Mesendoderm (in vitro differentiated cells): Measurements from ENCODE around the gene KLB.

ENCODE experiments used
- DNase-seq: peaks from one replicate; pipeline ENCODE4 v3.0.0; 2013
- H2AK5ac ChIP-seq: 2 replicates; pipeline ENCODE4 v1.6.1; 2013; ENCODE audit warnings: low read length, inconsistent platforms
- H2BK120ac ChIP-seq: 2 replicates; pipeline ENCODE4 v1.6.1; 2013; ENCODE audit warnings: low read depth, mild to moderate bottlenecking, low read length, moderate library complexity, mixed read lengths
- H2BK15ac ChIP-seq: replicated peaks from 2 replicates; pipeline ENCODE4 v1.6.1; 2013; ENCODE audit warnings: low read depth, mild to moderate bottlenecking, moderate library complexity
- H2BK5ac ChIP-seq: 2 replicates; pipeline ENCODE4 v1.6.1; 2013; ENCODE audit warnings: low read length, inconsistent platforms
- H3K18ac ChIP-seq: 2 replicates; pipeline ENCODE4 v1.6.1; 2013; ENCODE audit warnings: mild to moderate bottlenecking, low read length, mixed read lengths
- H3K23ac ChIP-seq: one replicate; pipeline ENCODE4 v1.6.1; 2013; ENCODE audit warnings: low read length
- H3K27ac ChIP-seq: 2 replicates; pipeline ENCODE4 v1.5.1; 2013; ENCODE audit warnings: low read depth, mild to moderate bottlenecking, inconsistent platforms, low read length, moderate library complexity
- H3K27me3 ChIP-seq: 2 replicates; pipeline ENCODE4 v1.6.1; 2013; ENCODE audit warnings: low read length, control low read depth, mild to moderate bottlenecking, inconsistent platforms; ENCODE audit not compliant: insufficient read depth, poor library complexity
- H3K36me3 ChIP-seq: 2 replicates; pipeline ENCODE4 v1.6.1; 2013; ENCODE audit warnings: low read length, inconsistent platforms; ENCODE audit not compliant: control insufficient read depth, insufficient read depth
- H3K4ac ChIP-seq: one replicate; pipeline ENCODE4 v1.6.1; 2013; ENCODE audit warnings: low read depth, mild to moderate bottlenecking, low read length, moderate library complexity
- H3K4me1 ChIP-seq: 2 replicates; pipeline ENCODE4 v1.6.1; 2013; ENCODE audit warnings: low read depth, low read length, inconsistent platforms; ENCODE audit not compliant: control insufficient read depth
- H3K4me2 ChIP-seq: 2 replicates; pipeline ENCODE4 v1.6.1; 2013; ENCODE audit warnings: low read length
- H3K4me3 ChIP-seq: 2 replicates; pipeline ENCODE4 v1.5.1; 2013; ENCODE audit warnings: mild to moderate bottlenecking, low read length
- H3K56ac ChIP-seq: one replicate; pipeline ENCODE4 v1.6.1; 2013; ENCODE audit warnings: low read length
- H3K79me1 ChIP-seq: 2 replicates; pipeline ENCODE4 v1.6.1; 2013; ENCODE audit warnings: low read length, inconsistent platforms
- H3K79me2 ChIP-seq: 2 replicates; pipeline ENCODE4 v1.6.1; 2013; ENCODE audit warnings: mild to moderate bottlenecking, low read length; ENCODE audit not compliant: control insufficient read depth, insufficient read depth
- H3K9ac ChIP-seq: 2 replicates; pipeline ENCODE4 v1.6.1; 2013; ENCODE audit warnings: low read length, inconsistent platforms
- H4K5ac ChIP-seq: one replicate; pipeline ENCODE4 v1.6.1; 2013; ENCODE audit warnings: low read length
- H4K8ac ChIP-seq: one replicate; pipeline ENCODE4 v1.6.1; 2013; ENCODE audit warnings: low read depth, mild to moderate bottlenecking, control low read depth, low read length, moderate library complexity
- WGBS: extraction: QIAGEN DNeasy Blood & Tissue Kit; methylation state at CpG from one replicate; pipeline ENCODE4 v1.1.7; 2013; ENCODE audit warnings: low lambda C conversion rate, missing lambda C conversion rate; ENCODE audit not compliant: insufficient coverage; ENCODE audit errors: extremely low coverage; 5-methylcytosine and 5-hydroxymethylcytosine counted together

The KLB gene

GRCh38 chr4:39441593-39441992 is 34.9 kb downstream of the KLB start:
- Histone ChIP-seq H3K4me1 (no peaks in the 10 kb centered on the region), H3K9ac (no peak overlapping the region), H4K5ac (no peak overlapping the region), H3K27ac (no peak overlapping the region), H3K4me2 (no peak overlapping the region), H2BK5ac (no peak overlapping the region), H2AK5ac (no peak overlapping the region), H3K36me3 (no peaks in the 10 kb centered on the region), H4K8ac (no peak overlapping the region), H3K4ac (no peak overlapping the region), H3K79me1 (no peaks in the 10 kb centered on the region), H3K56ac (no peak overlapping the region), H3K27me3 (peaks cover 3% of the 10 kb centered on the region), H3K23ac (no peak overlapping the region), H3K4me3 (no peak overlapping the region), H3K79me2 (no peaks in the 10 kb centered on the region), H2BK120ac (no peak overlapping the region), H3K18ac (no peak overlapping the region), H2BK15ac (no peak overlapping the region)
- no CpG with 5 or more reads among the region's 2 CpGs for WGBS
- no peak for DNase-seq

DNA sequence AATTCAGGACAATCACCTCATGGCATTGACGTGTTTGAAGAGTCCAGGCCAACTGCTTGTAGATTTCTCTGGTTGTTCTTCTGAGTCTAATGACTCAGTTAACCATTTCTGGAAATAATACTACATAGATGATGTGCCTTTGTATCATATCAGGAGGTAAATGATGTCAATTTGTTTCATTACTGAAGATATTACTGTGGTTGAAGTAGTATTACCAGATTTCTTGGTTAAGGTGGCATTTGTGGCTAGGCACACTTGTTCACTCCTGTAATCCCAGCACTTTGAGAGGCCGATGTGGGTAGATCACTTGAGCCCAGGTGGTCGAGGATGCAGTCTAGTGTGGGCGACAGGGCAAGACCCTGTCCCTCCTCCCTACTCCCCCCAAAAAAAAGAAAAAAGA is 36.3 kb downstream of the KLB start:
- Histone ChIP-seq H3K79me2 (no peaks in the 10 kb centered on the region), H3K79me1 (no peaks in the 10 kb centered on the region), H3K4me2 (no peak overlapping the region), H2AK5ac (no peak overlapping the region), H3K36me3 (no peaks in the 10 kb centered on the region), H3K4me3 (no peak overlapping the region), H2BK5ac (no peak overlapping the region), H2BK120ac (no peak overlapping the region), H3K9ac (no peak overlapping the region), H3K56ac (no peak overlapping the region), H3K27ac (no peak overlapping the region), H3K23ac (no peak overlapping the region), H3K18ac (no peak overlapping the region), H2BK15ac (no peak overlapping the region), H3K4ac (no peak overlapping the region), H4K5ac (no peak overlapping the region), H3K4me1 (no peaks in the 10 kb centered on the region), H4K8ac (no peak overlapping the region), H3K27me3 (no peaks in the 10 kb centered on the region)
- WGBS = no CpG with 5 or more reads among the region's 4 CpGs
- no peak for DNase-seq

DNA sequence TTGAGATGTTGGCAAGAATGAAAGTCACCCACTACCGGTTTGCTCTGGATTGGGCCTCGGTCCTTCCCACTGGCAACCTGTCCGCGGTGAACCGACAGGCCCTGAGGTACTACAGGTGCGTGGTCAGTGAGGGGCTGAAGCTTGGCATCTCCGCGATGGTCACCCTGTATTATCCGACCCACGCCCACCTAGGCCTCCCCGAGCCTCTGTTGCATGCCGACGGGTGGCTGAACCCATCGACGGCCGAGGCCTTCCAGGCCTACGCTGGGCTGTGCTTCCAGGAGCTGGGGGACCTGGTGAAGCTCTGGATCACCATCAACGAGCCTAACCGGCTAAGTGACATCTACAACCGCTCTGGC is 39.7 kb downstream of the KLB start:
- H3K36me3 ChIP-seq = no peaks in the 10 kb centered on the region
- no peak overlapping the region for H4K5ac ChIP-seq
- H3K9ac ChIP-seq = peak overlapping the region; percentile 61
- no peaks in the 10 kb centered on the region for H3K4me1 ChIP-seq
- H4K8ac ChIP-seq = no peak overlapping the region
- no CpG with 5 or more reads among the region's 20 CpGs for WGBS
- H3K18ac ChIP-seq = no peak overlapping the region
- no peaks in the 10 kb centered on the region for H3K79me2 ChIP-seq
- no peak overlapping the region for H3K27ac ChIP-seq
- H3K56ac ChIP-seq = peak overlapping the region; percentile 82
- H3K27me3 ChIP-seq = no peaks in the 10 kb centered on the region
- no peaks in the 10 kb centered on the region for H3K79me1 ChIP-seq
- no peak overlapping the region for H3K4me2 ChIP-seq
- H2BK15ac ChIP-seq = no peak overlapping the region
- no peak overlapping the region for H2BK120ac ChIP-seq
- H3K4me3 ChIP-seq = no peak overlapping the region
- DNase-seq = no peak
- no peak overlapping the region for H2AK5ac ChIP-seq
- no peak overlapping the region for H3K4ac ChIP-seq
- H2BK5ac ChIP-seq = no peak overlapping the region
- no peak overlapping the region for H3K23ac ChIP-seq

GRCh38 chr4:39446842-39447573 is 40.3 kb downstream of the KLB start:
- DNase-seq = peak; percentile 92
- no peak overlapping the region for H3K18ac ChIP-seq

GRCh38 chr4:39450618-39451017 is 43.9 kb downstream of the KLB start:
- Histone ChIP-seq H3K18ac (no peak overlapping the region), H3K27me3 (no peaks in the 10 kb centered on the region), H2BK120ac (no peak overlapping the region)

More at GRCh38 chr4:39446842-39447573, 40.3 kb downstream of the KLB start:
- Histone ChIP-seq H3K9ac (peak overlapping the region; percentile 61), H3K4me1 (no peaks in the 10 kb centered on the region), H4K5ac (no peak overlapping the region), H2BK5ac (no peak overlapping the region), H2BK15ac (no peak overlapping the region), H3K36me3 (peaks cover 2% of the 10 kb centered on the region), H2AK5ac (no peak overlapping the region), H3K79me2 (no peaks in the 10 kb centered on the region), H3K56ac (peak overlapping the region; percentile 82), H3K79me1 (peaks cover under 1% of the 10 kb centered on the region), H3K4me2 (peak overlapping the region; percentile 59), H3K27ac (no peak overlapping the region), H2BK120ac (no peak overlapping the region), H3K4me3 (peak overlapping the region; percentile 6), H3K27me3 (no peaks in the 10 kb centered on the region), H3K4ac (no peak overlapping the region), H3K23ac (no peak overlapping the region), H4K8ac (no peak overlapping the region)
- no CpG with 5 or more reads among the region's 61 CpGs for WGBS

More at GRCh38 chr4:39450618-39451017, 43.9 kb downstream of the KLB start:
- Histone ChIP-seq H3K27ac (no peak overlapping the region), H3K4me2 (no peak overlapping the region), H3K79me1 (peaks cover 6% of the 10 kb centered on the region), H3K4me1 (no peaks in the 10 kb centered on the region), H3K4ac (no peak overlapping the region), H3K36me3 (peaks cover 13% of the 10 kb centered on the region), H2AK5ac (no peak overlapping the region), H4K5ac (no peak overlapping the region), H2BK5ac (no peak overlapping the region), H3K79me2 (peaks cover 4% of the 10 kb centered on the region), H3K4me3 (no peak overlapping the region), H2BK15ac (no peak overlapping the region), H4K8ac (no peak overlapping the region), H3K9ac (no peak overlapping the region), H3K23ac (no peak overlapping the region), H3K56ac (no peak overlapping the region)
- no peak for DNase-seq
- WGBS = no CpG with 5 or more reads among the region's 2 CpGs
